H1 (cell line): Measurements from ENCODE around the gene SERPINA12. TPM values are rescaled to one million over a fixed set of nuclear protein-coding genes. Genes with fewer than 3 reads are reported as not detected.

ENCODE experiments used
- E2F6 ChIP-seq: IDR thresholded peaks from 2 replicates; pipeline ENCODE4 v1.6.1; 2012; ENCODE audit warnings: inconsistent platforms
- EZH2 ChIP-seq: fragments of 200-600 bp; sonication (generic); IDR thresholded peaks from 2 replicates; pipeline ENCODE4 v1.7.1; 2012; ENCODE audit warnings: low read depth, mild to moderate bottlenecking, moderate library complexity, low read length, inconsistent platforms; ENCODE audit not compliant: severe bottlenecking
- SP2 ChIP-seq: IDR thresholded peaks from 2 replicates; pipeline ENCODE4 v1.6.1; 2012; ENCODE audit warnings: mild to moderate bottlenecking, low read length, inconsistent platforms
- polyA plus RNA-seq, 7 experiments: library from polyadenylated mRNA; depleted of rRNA in 3 of 7; stranded (reverse) in 5 of 7; unstranded in 2 of 7; fragments of >200 nt in 5 of 7; fragments of 200-250 nt in 2 of 7; gene quantifications; 1 replicate in 5 of 7; 2 replicates in 1 of 7; 4 replicates in 1 of 7; pipeline versions ENCODE4 v1.2.1 to v1.2.3, GENCODE V29; 2011 to 2013; ENCODE audit warnings: missing spikeins in 2 of 7, mixed read lengths in 2 of 7
- total RNA-seq: library from RNA; stranded (reverse); fragmentation: NEBNext Ultra II Directional; extraction: Animal tissue kit (Norgen Biotek cat#: 25700); gene quantifications from 2 replicates; pipeline ENCODE4 v1.2.1, GENCODE V29; 2021

The SERPINA12 gene
- total and polyA plus RNA-seq, 2 of the 8 experiments (the other 6 are each of a cell fraction or from before 2014, with no cell fraction given) = not detected

- TF ChIP-seq EZH2 (no peak), SP2 (no peak), E2F6 (no peak)
Observed at GRCh38 chr14:94557327-94557726, 48.1 kb upstream of the SERPINA12 start (continued).
